ENCODE results near the gene CDC7.
"Not testable (repeated sequence)": the region's sequence is repeated elsewhere in the genome, so short reads cannot be mapped to it uniquely, and the experiment has no call there.

The CDC7 gene

GRCh38 chr1:91500756-91501522 lies at the start of gene CDC7:
CDC7 (plus strand) TSS chr1:91500851; CDS start chr1:91501717, 866 bp downstream.
- Histone ChIP-seq H3K4me1 (ENCODE audit: control insufficient read depth, insufficient read depth, low read length) (no peaks in the 10 kb centered on the region), H3K9me3 (ENCODE audit: control insufficient read depth, low read length) (no peaks in the 10 kb centered on the region), H3K9ac (ENCODE audit: low read length) (peak within 1 kb of the TSS; percentile 56), H3K36me3 (ENCODE audit: control insufficient read depth, insufficient read depth, low read length) (no peaks in the 10 kb centered on the region), H3K4me3 (ENCODE audit: low read length) (peak within 1 kb of the TSS; percentile 70), H3K27me3 (ENCODE audit: control insufficient read depth, insufficient read depth, low read length) (no peaks in the 10 kb centered on the region)

- Histone ChIP-seq H3K36me3 (ENCODE audit: control insufficient read depth, insufficient read depth, low read length) (no peaks in the 10 kb centered on the region), H3K27me3 (ENCODE audit: control insufficient read depth, insufficient read depth, low read length) (no peaks in the 10 kb centered on the region), H3K9ac (ENCODE audit: low read length) (no peak overlapping the region), H3K9me3 (ENCODE audit: control insufficient read depth, low read length) (no peaks in the 10 kb centered on the region), H3K4me1 (ENCODE audit: control insufficient read depth, insufficient read depth, low read length) (no peaks in the 10 kb centered on the region), H3K4me3 (ENCODE audit: low read length) (no peak overlapping the region)
Observed at GRCh38 chr1:91454136-91454535, 46.5 kb upstream of the CDC7 start.

GRCh38 chr1:91455334-91455733 lies 45.3 kb upstream of the CDC7 start:
- H3K27me3 ChIP-seq (ENCODE audit: control insufficient read depth, insufficient read depth, low read length), result no peaks in the 10 kb centered on the region
- H3K4me3 ChIP-seq (ENCODE audit: low read length), result no peak overlapping the region
- no peaks in the 10 kb centered on the region for H3K9me3 ChIP-seq (ENCODE audit: control insufficient read depth, low read length)
- H3K36me3 ChIP-seq (ENCODE audit: control insufficient read depth, insufficient read depth, low read length), result no peaks in the 10 kb centered on the region
- H3K4me1 ChIP-seq (ENCODE audit: control insufficient read depth, insufficient read depth, low read length), result no peaks in the 10 kb centered on the region
- no peak overlapping the region for H3K9ac ChIP-seq (ENCODE audit: low read length)

GRCh38 chr1:91455896-91456295 lies 44.8 kb upstream of the CDC7 start:
- Histone ChIP-seq H3K36me3 (ENCODE audit: control insufficient read depth, insufficient read depth, low read length) (no peaks in the 10 kb centered on the region), H3K4me1 (ENCODE audit: control insufficient read depth, insufficient read depth, low read length) (no peaks in the 10 kb centered on the region), H3K4me3 (ENCODE audit: low read length) (no peak overlapping the region), H3K27me3 (ENCODE audit: control insufficient read depth, insufficient read depth, low read length) (no peaks in the 10 kb centered on the region), H3K9ac (ENCODE audit: low read length) (no peak overlapping the region), H3K9me3 (ENCODE audit: control insufficient read depth, low read length) (no peaks in the 10 kb centered on the region)

- H3K4me3 ChIP-seq (ENCODE audit: low read length); H3K4me1 ChIP-seq (ENCODE audit: control insufficient read depth, insufficient read depth, low read length); H3K9ac ChIP-seq (ENCODE audit: low read length); H3K36me3 ChIP-seq (ENCODE audit: control insufficient read depth, insufficient read depth, low read length); H3K27me3 ChIP-seq (ENCODE audit: control insufficient read depth, insufficient read depth, low read length); H3K9me3 ChIP-seq (ENCODE audit: control insufficient read depth, low read length): not testable (repeated sequence)
Observed at GRCh38 chr1:91465350-91465749, 35.3 kb upstream of the CDC7 start.

GRCh38 chr1:91476533-91477217 lies 24.0 kb upstream of the CDC7 start:
- no peak overlapping the region for H3K4me3 ChIP-seq (ENCODE audit: low read length)
- H3K27me3 ChIP-seq (ENCODE audit: control insufficient read depth, insufficient read depth, low read length), result no peaks in the 10 kb centered on the region
- no peak overlapping the region for H3K9ac ChIP-seq (ENCODE audit: low read length)
- H3K4me1 ChIP-seq (ENCODE audit: control insufficient read depth, insufficient read depth, low read length), result no peaks in the 10 kb centered on the region
- no peaks in the 10 kb centered on the region for H3K9me3 ChIP-seq (ENCODE audit: control insufficient read depth, low read length)
- no peaks in the 10 kb centered on the region for H3K36me3 ChIP-seq (ENCODE audit: control insufficient read depth, insufficient read depth, low read length)

- Histone ChIP-seq H3K36me3 (ENCODE audit: control insufficient read depth, insufficient read depth, low read length) (no peaks in the 10 kb centered on the region), H3K27me3 (ENCODE audit: control insufficient read depth, insufficient read depth, low read length) (no peaks in the 10 kb centered on the region), H3K9ac (ENCODE audit: low read length) (no peak overlapping the region), H3K4me3 (ENCODE audit: low read length) (no peak overlapping the region), H3K9me3 (ENCODE audit: control insufficient read depth, low read length) (no peaks in the 10 kb centered on the region), H3K4me1 (ENCODE audit: control insufficient read depth, insufficient read depth, low read length) (no peaks in the 10 kb centered on the region)
Observed at GRCh38 chr1:91487469-91487868, 13.2 kb upstream of the CDC7 start.

- Histone ChIP-seq H3K27me3 (ENCODE audit: control insufficient read depth, insufficient read depth, low read length) (no peaks in the 10 kb centered on the region), H3K9ac (ENCODE audit: low read length) (no peak overlapping the region), H3K4me3 (ENCODE audit: low read length) (no peak overlapping the region), H3K9me3 (ENCODE audit: control insufficient read depth, low read length) (no peaks in the 10 kb centered on the region), H3K36me3 (ENCODE audit: control insufficient read depth, insufficient read depth, low read length) (no peaks in the 10 kb centered on the region), H3K4me1 (ENCODE audit: control insufficient read depth, insufficient read depth, low read length) (no peaks in the 10 kb centered on the region)
Observed at GRCh38 chr1:91490501-91490900, 10.2 kb upstream of the CDC7 start.

GRCh38 chr1:91498035-91498434 lies 2.6 kb upstream of the CDC7 start:
- Histone ChIP-seq H3K9me3 (ENCODE audit: control insufficient read depth, low read length) (no peaks in the 10 kb centered on the region), H3K9ac (ENCODE audit: low read length) (no peak overlapping the region), H3K36me3 (ENCODE audit: control insufficient read depth, insufficient read depth, low read length) (no peaks in the 10 kb centered on the region), H3K4me1 (ENCODE audit: control insufficient read depth, insufficient read depth, low read length) (no peaks in the 10 kb centered on the region), H3K27me3 (ENCODE audit: control insufficient read depth, insufficient read depth, low read length) (no peaks in the 10 kb centered on the region), H3K4me3 (ENCODE audit: low read length) (no peak overlapping the region)

GRCh38 chr1:91498498-91499245 lies 2.0 kb upstream of the CDC7 start:
- Histone ChIP-seq H3K4me3 (ENCODE audit: low read length) (no peak overlapping the region), H3K27me3 (ENCODE audit: control insufficient read depth, insufficient read depth, low read length) (no peaks in the 10 kb centered on the region), H3K4me1 (ENCODE audit: control insufficient read depth, insufficient read depth, low read length) (no peaks in the 10 kb centered on the region), H3K9me3 (ENCODE audit: control insufficient read depth, low read length) (no peaks in the 10 kb centered on the region), H3K36me3 (ENCODE audit: control insufficient read depth, insufficient read depth, low read length) (no peaks in the 10 kb centered on the region), H3K9ac (ENCODE audit: low read length) (no peak overlapping the region)

- H3K9me3 ChIP-seq (ENCODE audit: control insufficient read depth, low read length), result no peaks in the 10 kb centered on the region
Observed at GRCh38 chr1:91499346-91499745, 1.3 kb upstream of the CDC7 start.

More at GRCh38 chr1:91499346-91499745, 1.3 kb upstream of the CDC7 start:
- no peaks in the 10 kb centered on the region for H3K27me3 ChIP-seq (ENCODE audit: control insufficient read depth, insufficient read depth, low read length)
- H3K4me1 ChIP-seq (ENCODE audit: control insufficient read depth, insufficient read depth, low read length), result no peaks in the 10 kb centered on the region
- no peaks in the 10 kb centered on the region for H3K36me3 ChIP-seq (ENCODE audit: control insufficient read depth, insufficient read depth, low read length)
- no peak overlapping the region for H3K4me3 ChIP-seq (ENCODE audit: low read length)
- no peak overlapping the region for H3K9ac ChIP-seq (ENCODE audit: low read length)
